ENCODE measurements around the gene FOXN3.

DNA sequence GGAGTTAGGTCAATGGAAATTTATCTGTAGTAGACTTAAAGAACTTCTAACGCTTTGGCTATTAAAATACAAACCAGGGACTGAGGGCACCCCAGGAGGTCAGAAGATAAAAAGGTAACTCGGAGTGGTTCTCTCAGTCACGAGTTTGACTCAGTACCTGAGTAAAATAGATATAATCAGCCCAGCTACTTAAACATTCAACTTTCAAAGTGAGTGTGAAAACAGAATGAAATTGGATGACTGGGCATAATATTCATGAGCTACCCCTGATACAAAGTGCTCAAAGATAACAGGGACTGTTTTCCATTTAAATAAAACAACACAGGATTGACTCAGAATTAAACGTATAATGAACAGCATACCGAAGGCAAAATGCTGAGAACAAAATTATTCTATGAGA is 75.0 kb downstream of the FOXN3 start:
- TF ChIP-seq, protein P1, sequence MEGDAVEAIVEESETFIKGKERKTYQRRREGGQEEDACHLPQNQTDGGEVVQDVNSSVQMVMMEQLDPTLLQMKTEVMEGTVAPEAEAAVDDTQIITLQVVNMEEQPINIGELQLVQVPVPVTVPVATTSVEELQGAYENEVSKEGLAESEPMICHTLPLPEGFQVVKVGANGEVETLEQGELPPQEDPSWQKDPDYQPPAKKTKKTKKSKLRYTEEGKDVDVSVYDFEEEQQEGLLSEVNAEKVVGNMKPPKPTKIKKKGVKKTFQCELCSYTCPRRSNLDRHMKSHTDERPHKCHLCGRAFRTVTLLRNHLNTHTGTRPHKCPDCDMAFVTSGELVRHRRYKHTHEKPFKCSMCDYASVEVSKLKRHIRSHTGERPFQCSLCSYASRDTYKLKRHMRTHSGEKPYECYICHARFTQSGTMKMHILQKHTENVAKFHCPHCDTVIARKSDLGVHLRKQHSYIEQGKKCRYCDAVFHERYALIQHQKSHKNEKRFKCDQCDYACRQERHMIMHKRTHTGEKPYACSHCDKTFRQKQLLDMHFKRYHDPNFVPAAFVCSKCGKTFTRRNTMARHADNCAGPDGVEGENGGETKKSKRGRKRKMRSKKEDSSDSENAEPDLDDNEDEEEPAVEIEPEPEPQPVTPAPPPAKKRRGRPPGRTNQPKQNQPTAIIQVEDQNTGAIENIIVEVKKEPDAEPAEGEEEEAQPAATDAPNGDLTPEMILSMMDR (conservative IDR thresholded peaks at IDR 0.05 in 1 of 2, IDR thresholded peaks at IDR 0.05 in 1 of 2; ENCODE audit: low read depth in 1 of 2, low read length in 2 of 2): no peak
- no peak for TF ChIP-seq EZH2 (IDR thresholded peaks at IDR 0.05; ENCODE audit: low read length, missing control alignments)
